SK-N-MC (cell line): ENCODE measurements around the gene FRMD4A.

Experiments used
- EZH2 ChIP-seq: fragments of 200-600 bp; sonication (generic); IDR thresholded peaks from one replicate; pipeline ENCODE4 v1.6.1; 2017; ENCODE audit warnings: antibody characterized with exemption
- POLR2AphosphoS5 ChIP-seq: IDR thresholded peaks from 2 replicates; pipeline ENCODE4 v1.6.1; 2012; ENCODE audit warnings: mild to moderate bottlenecking, low read depth, low read length, borderline replicate concordance

GRCh38 chr10:13660551-13660920 is 670.2 kb downstream of the FRMD4A start:
- TF ChIP-seq EZH2 (no peak), POLR2AphosphoS5 (no peak)
